ENCODE measurements around the gene RPTN. TPM values are rescaled to one million over a fixed set of nuclear protein-coding genes. Genes with fewer than 3 reads are reported as not detected.
"Not testable (repeated sequence)": the region's sequence is repeated elsewhere in the genome, so short reads cannot be mapped to it uniquely, and the experiment has no call there.

Gene RPTN
- total RNA-seq, 4 donors from 2014 or later: not detected

- Histone ChIP-seq H3K27ac (replicated peaks in 1 of 4) (no peak overlapping the region), H3K27me3 (peaks cover 0 to 8% (median 0%) of the 10 kb centered on the region in 4 donors), H3K9me3 (peaks cover 0 to 18% (median 16%) of the 10 kb centered on the region in 4 donors), H3K4me3 (no peak overlapping the region), H3K4me1 (no peaks in the 10 kb centered on the region), H3K36me3 (no peaks in the 10 kb centered on the region)
- 60% methylated on average over 2 of the region's 2 CpGs for WGBS
- TF ChIP-seq, protein P1, sequence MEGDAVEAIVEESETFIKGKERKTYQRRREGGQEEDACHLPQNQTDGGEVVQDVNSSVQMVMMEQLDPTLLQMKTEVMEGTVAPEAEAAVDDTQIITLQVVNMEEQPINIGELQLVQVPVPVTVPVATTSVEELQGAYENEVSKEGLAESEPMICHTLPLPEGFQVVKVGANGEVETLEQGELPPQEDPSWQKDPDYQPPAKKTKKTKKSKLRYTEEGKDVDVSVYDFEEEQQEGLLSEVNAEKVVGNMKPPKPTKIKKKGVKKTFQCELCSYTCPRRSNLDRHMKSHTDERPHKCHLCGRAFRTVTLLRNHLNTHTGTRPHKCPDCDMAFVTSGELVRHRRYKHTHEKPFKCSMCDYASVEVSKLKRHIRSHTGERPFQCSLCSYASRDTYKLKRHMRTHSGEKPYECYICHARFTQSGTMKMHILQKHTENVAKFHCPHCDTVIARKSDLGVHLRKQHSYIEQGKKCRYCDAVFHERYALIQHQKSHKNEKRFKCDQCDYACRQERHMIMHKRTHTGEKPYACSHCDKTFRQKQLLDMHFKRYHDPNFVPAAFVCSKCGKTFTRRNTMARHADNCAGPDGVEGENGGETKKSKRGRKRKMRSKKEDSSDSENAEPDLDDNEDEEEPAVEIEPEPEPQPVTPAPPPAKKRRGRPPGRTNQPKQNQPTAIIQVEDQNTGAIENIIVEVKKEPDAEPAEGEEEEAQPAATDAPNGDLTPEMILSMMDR (IDR thresholded peaks at IDR 0.05): no peak
- TF ChIP-seq EP300 (IDR thresholded peaks at IDR 0.05): no peak
- TF ChIP-seq POLR2A (IDR thresholded peaks at IDR 0.05; ENCODE audit: low read depth): no peak
- no peak for TF ChIP-seq POLR2AphosphoS5 (IDR thresholded peaks at IDR 0.05)
- intact Hi-C loops (cut with DNase I): no loop called here
- DNase-seq (ENCODE audit: extremely low spot score): no peak
These were observed 7.4 kb downstream of the RPTN start for GRCh38 chr1:152151646-152152045.

GRCh38 chr1:152148981-152149380 lies 10.0 kb downstream of the RPTN start:
- Histone ChIP-seq H3K9me3 (peaks cover 0 to 18% (median 16%) of the 10 kb centered on the region in 4 donors), H3K27me3 (peaks cover 0 to 16% (median 0%) of the 10 kb centered on the region in 4 donors), H3K4me1 (no peaks in the 10 kb centered on the region), H3K36me3 (no peaks in the 10 kb centered on the region), H3K4me3 (no peak overlapping the region), H3K27ac (replicated peaks in 1 of 4) (no peak overlapping the region)
- TF ChIP-seq, protein P1 (IDR thresholded peaks at IDR 0.05): no peak
- TF ChIP-seq EP300 (IDR thresholded peaks at IDR 0.05) (no peak), POLR2A (IDR thresholded peaks at IDR 0.05; ENCODE audit: low read depth) (no peak), POLR2AphosphoS5 (IDR thresholded peaks at IDR 0.05) (no peak)
- peak; percentile 47 for DNase-seq (ENCODE audit: extremely low spot score)
- intact Hi-C loops (cut with DNase I): no loop called here
- whole genome bisulfite sequencing: 62% methylated on average over 1 of the region's 1 CpG

DNA sequence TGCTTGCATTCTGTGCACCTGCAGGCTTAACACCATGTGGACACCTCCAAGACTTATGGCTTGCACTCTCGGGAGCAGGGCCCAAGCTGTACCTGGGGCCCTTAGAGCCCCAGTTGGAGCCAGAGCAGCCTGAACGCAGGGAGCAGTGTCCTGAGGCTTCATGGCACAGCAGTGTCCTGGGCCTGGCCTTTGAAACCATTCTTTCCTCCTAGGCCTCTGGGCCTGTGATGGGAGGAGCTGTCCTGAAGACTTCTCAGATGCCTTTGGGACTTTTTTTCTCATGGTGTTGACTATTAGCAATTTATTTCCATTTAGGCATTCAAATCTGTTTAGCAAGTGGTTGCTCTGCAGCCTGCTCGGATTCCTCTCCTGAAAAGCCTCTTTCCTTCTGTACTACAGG lies 11.0 kb downstream of the RPTN start:
- no peak for TF ChIP-seq POLR2AphosphoS5 (IDR thresholded peaks at IDR 0.05)
- TF ChIP-seq, protein P1 (IDR thresholded peaks at IDR 0.05): no peak
- no peak for TF ChIP-seq POLR2A (IDR thresholded peaks at IDR 0.05; ENCODE audit: low read depth)
- no peak for TF ChIP-seq EP300 (IDR thresholded peaks at IDR 0.05)
- WGBS: 69% methylated on average over 3 of the region's 3 CpGs
- Histone ChIP-seq H3K9me3 (peaks cover 0 to 18% (median 16%) of the 10 kb centered on the region in 4 donors), H3K27me3 (peaks cover 0 to 16% (median 0%) of the 10 kb centered on the region in 4 donors), H3K36me3 (no peaks in the 10 kb centered on the region), H3K4me3 (no peak overlapping the region), H3K4me1 (no peaks in the 10 kb centered on the region), H3K27ac (replicated peaks in 1 of 4) (no peak overlapping the region)
- intact Hi-C loops (cut with DNase I): no loop called here
- peak; percentile 64 for DNase-seq (ENCODE audit: extremely low spot score)

DNA sequence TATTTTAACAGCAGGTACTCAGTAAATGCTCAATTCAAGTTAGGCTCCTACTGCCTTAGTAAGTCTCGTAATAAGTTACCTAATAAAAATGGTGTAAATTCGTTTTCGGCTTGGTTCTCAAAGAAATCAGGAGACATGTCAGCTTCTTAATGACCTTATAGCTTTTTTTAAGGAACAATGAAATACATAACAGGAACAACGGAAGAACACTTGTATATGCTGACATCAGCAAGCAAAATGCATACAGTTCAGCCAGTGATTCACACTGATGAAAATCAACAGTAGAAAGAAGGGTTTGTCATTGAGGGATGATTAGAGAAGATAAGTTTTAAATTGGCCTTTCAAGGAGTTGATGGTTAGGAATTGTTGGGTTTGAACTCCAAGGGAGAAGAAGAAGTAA lies 13.3 kb downstream of the RPTN start:
- Histone ChIP-seq H3K4me1 (no peaks in the 10 kb centered on the region), H3K27me3 (peaks cover 0 to 19% (median 0%) of the 10 kb centered on the region in 4 donors), H3K27ac (replicated peaks in 1 of 4) (no peak overlapping the region), H3K9me3 (peaks cover 0 to 18% (median 16%) of the 10 kb centered on the region in 4 donors), H3K36me3 (no peaks in the 10 kb centered on the region), H3K4me3 (no peak overlapping the region)
- 73% methylated on average over 4 of the region's 4 CpGs for WGBS
- DNase-seq (ENCODE audit: extremely low spot score): no peak
- intact Hi-C loops (cut with DNase I): no loop called here
- TF ChIP-seq POLR2AphosphoS5 (IDR thresholded peaks at IDR 0.05) (no peak), POLR2A (IDR thresholded peaks at IDR 0.05; ENCODE audit: low read depth) (no peak), EP300 (IDR thresholded peaks at IDR 0.05) (no peak)
- TF ChIP-seq, protein P1 (IDR thresholded peaks at IDR 0.05): no peak

GRCh38 chr1:152144674-152145183 lies 14.3 kb downstream of the RPTN start:
- intact Hi-C loops (cut with DNase I); H3K27ac ChIP-seq (replicated peaks in 1 of 4); H3K4me1 ChIP-seq; DNase-seq (ENCODE audit: extremely low spot score); H3K4me3 ChIP-seq; H3K36me3 ChIP-seq: not testable (repeated sequence)
- Histone ChIP-seq H3K27me3 (peaks cover 0 to 24% (median 0%) of the 10 kb centered on the region in 4 donors), H3K9me3 (peaks cover 0 to 18% (median 16%) of the 10 kb centered on the region in 4 donors)
- WGBS: 88% methylated on average over 8 of the region's 25 CpGs
